Activated CD4-positive, alpha-beta memory T cell treated with anti-CD3 and anti-CD28 coated beads for 36 hours (primary cell): ENCODE data around the gene C20orf173. TPM values are rescaled to one million over a fixed set of nuclear protein-coding genes. Genes with fewer than 3 reads are reported as not detected.

Experiments used
- CTCF ChIA-PET: fragments of 350-600 bp; sonication (Branson Sonifier 250); formaldehyde crosslinking; loops from one replicate; lab custom pipeline; 2021; ENCODE audit warnings: antibody characterized with exemption, inconsistent platforms; lab: Charles Lee
- POLR2A ChIA-PET: fragments of 350-600 bp; sonication (Branson Sonifier 250); formaldehyde crosslinking; loops from one replicate; lab custom pipeline; 2021; ENCODE audit warnings: antibody characterized with exemption; lab: Charles Lee
- DNase-seq: peaks from one replicate; pipeline ENCODE4 v3.0.0-alpha.2; 2020
- H3K27ac Mint-ChIP-seq: one replicate; pipeline ENCODE4 v1.8.0; 2021; ENCODE audit warnings: mixed read lengths
- H3K27me3 Mint-ChIP-seq: one replicate; pipeline ENCODE4 v1.8.0; 2021; ENCODE audit warnings: mixed read lengths
- H3K36me3 Mint-ChIP-seq: one replicate; pipeline ENCODE4 v1.8.0; 2021; ENCODE audit warnings: mixed read lengths
- H3K4me1 Mint-ChIP-seq: one replicate; pipeline ENCODE4 v1.8.0; 2021; ENCODE audit warnings: low read depth, mixed read lengths
- H3K4me3 Mint-ChIP-seq: one replicate; pipeline ENCODE4 v1.8.0; 2021; ENCODE audit warnings: mild to moderate bottlenecking, mixed read lengths
- H3K9me3 Mint-ChIP-seq: one replicate; pipeline ENCODE4 v1.8.0; 2021; ENCODE audit warnings: mixed read lengths
- intact Hi-C: fragments of 100-400 bp; cut with micrococcal nuclease; formaldehyde crosslinking; loops from one replicate; pipeline ENCODE4 v1.15.1; 2023
- total RNA-seq, 2 experiments: library from RNA; stranded (reverse); gene quantifications; one replicate each; pipeline ENCODE4 v1.2.3, GENCODE V29; 2021

C20orf173 gene
- total RNA-seq, 2 experiments from 2014 or later: not detected

DNA sequence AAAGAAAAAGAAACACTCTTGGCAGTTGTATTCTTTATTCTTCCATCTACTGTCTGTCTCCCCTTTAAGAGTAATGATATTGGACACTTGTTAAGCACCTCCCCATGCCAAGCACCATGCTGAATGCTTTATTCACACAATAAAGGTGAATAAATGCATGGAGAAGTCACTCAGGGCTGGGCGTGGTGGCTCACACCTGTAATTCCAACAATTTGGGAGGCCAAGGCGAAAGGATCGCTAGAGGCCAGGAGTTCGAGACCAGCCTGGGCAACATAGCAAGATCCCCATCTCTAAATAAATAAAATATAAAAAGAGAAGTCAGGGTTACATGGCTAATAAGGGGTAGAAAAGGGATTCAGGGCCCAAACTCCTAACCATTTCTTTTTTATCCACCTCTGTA is 42.0 kb downstream of the C20orf173 start:
- ChIA-PET POLR2A (no interaction called here), CTCF (no interaction called here)
- Mint-ChIP-seq H3K36me3 (peaks cover 33% of the 10 kb centered on the region), H3K27me3 (no peaks in the 10 kb centered on the region), H3K9me3 (peaks cover 3% of the 10 kb centered on the region), H3K27ac (no peak overlapping the region), H3K4me1 (peaks cover 38% of the 10 kb centered on the region), H3K4me3 (no peak overlapping the region)
- intact Hi-C loops: no loop called here
- DNase-seq: no peak

- ChIA-PET POLR2A (interaction anchor here (0.9 to 1.4 kb wide), 2 partner anchors 11 to 136 kb away, joined by 3 to 4 read pairs; partner anchors contain the start of gene SPAG4), CTCF (no interaction called here)
- H3K27ac Mint-ChIP-seq: no peak overlapping the region
Measured at GRCh38 chr20:35479798-35480197, 49.7 kb downstream of the C20orf173 start.

GRCh38 chr20:35478804-35479472 is 50.5 kb downstream of the C20orf173 start:
- peak; percentile 27 for DNase-seq
- Mint-ChIP-seq H3K27ac (no peak overlapping the region), H3K4me1 (no peaks in the 10 kb centered on the region), H3K4me3 (no peak overlapping the region), H3K36me3 (peaks cover 17% of the 10 kb centered on the region), H3K27me3 (no peaks in the 10 kb centered on the region), H3K9me3 (no peaks in the 10 kb centered on the region)
- intact Hi-C loops: no loop called here
- ChIA-PET POLR2A (interaction anchor here (0.5 to 1.4 kb wide), 2 partner anchors 12 to 23 kb away, joined by 4 read pairs; no protein-coding TSS in a partner anchor), CTCF (interaction anchor here (1.6 kb wide), 1 partner anchor 12 kb away, joined by 3 read pairs; no protein-coding TSS in a partner anchor)

More at GRCh38 chr20:35479798-35480197, 49.7 kb downstream of the C20orf173 start:
- peaks cover 25% of the 10 kb centered on the region for H3K36me3 Mint-ChIP-seq
- no peak overlapping the region for H3K4me3 Mint-ChIP-seq
- H3K4me1 Mint-ChIP-seq: peaks cover 3% of the 10 kb centered on the region
- no peaks in the 10 kb centered on the region for H3K27me3 Mint-ChIP-seq
- no peak for DNase-seq
- intact Hi-C loops: no loop called here
- peaks cover 3% of the 10 kb centered on the region for H3K9me3 Mint-ChIP-seq

Other genes starting within 250 kb of the C20orf173 start
- 100 to 1,000 TPM; 115 to 120 TPM for gene EIF6, start 244.9 kb downstream of the C20orf173 start, total RNA-seq
- not detected for gene FAM83C, start 237.2 kb downstream of the C20orf173 start, total RNA-seq
- gene UQCC1, start 117.7 kb downstream of the C20orf173 start, total RNA-seq: 10 to 100 TPM; 44.4 to 48.6 TPM
- not detected for gene GDF5, start 91.4 kb downstream of the C20orf173 start, total RNA-seq
- gene CEP250, start 74.1 kb downstream of the C20orf173 start, total RNA-seq: 10 to 100 TPM; 47.2 to 60.8 TPM
- 100 to 1,000 TPM; 109 to 120 TPM for gene ERGIC3, start 12.4 kb upstream of the C20orf173 start, total RNA-seq
- 1 to 10 TPM; 7.5 to 9.4 TPM for gene SPAG4, start 86.2 kb upstream of the C20orf173 start, total RNA-seq
- gene CPNE1, start 135.2 kb upstream of the C20orf173 start, total RNA-seq: 100 to 1,000 TPM; 242 to 253 TPM
- gene RBM12, start 135.2 kb upstream of the C20orf173 start, total RNA-seq: 100 to 1,000 TPM; 110 to 114 TPM
- 10 to 100 TPM; 36.9 to 40.8 TPM for gene NFS1, start 169.7 kb upstream of the C20orf173 start, total RNA-seq
- 100 to 1,000 TPM; 141 to 142 TPM for gene ROMO1, start 169.8 kb upstream of the C20orf173 start, total RNA-seq
- 100 to 1,000 TPM; 243 to 259 TPM for gene RBM39, start 212.6 kb upstream of the C20orf173 start, total RNA-seq
- gene PHF20, start 242.4 kb upstream of the C20orf173 start, total RNA-seq: 10 to 100 TPM; 49.1 to 50.5 TPM